ENCODE data around the gene LGR6. TPM values are rescaled to one million over a fixed set of nuclear protein-coding genes. Genes with fewer than 3 reads are reported as not detected.

LGR6 gene
- total RNA-seq, 2 donors from 2014 or later, result 1.3 to 1.6 TPM

DNA sequence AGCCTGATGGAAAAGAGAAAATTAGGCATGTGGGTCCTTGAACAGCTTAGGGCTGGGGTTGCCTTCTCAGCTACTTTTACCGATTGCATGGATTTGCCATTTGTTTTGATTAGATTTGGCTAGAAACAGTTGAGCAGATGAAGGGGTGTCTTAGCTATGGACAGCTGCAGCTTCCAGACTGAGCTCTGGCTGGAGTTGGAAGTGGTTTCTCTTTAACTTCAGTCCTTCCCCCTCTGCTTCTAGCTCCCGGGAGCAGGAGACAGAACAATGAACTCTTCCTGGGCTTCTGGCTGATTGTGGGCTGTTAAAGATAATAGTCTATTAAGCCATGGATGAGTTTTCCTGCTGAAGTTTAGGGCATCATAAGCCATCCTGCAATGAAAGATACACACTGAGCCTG is 97.4 kb downstream of the LGR6 start:
- no peaks in the 10 kb centered on the region for H3K27me3 ChIP-seq
- intact Hi-C loops (cut with DNase I), result no loop called here
- H3K36me3 ChIP-seq, result no peaks in the 10 kb centered on the region
- H3K9me3 ChIP-seq, result no peaks in the 10 kb centered on the region
- H3K4me3 ChIP-seq, result no peak overlapping the region
- no peak overlapping the region for H3K27ac ChIP-seq
- H3K9ac ChIP-seq (ENCODE audit: low read depth in 2 of 2, low read length in 2 of 2), result no peak overlapping the region
- no peak for TF ChIP-seq CTCF (IDR thresholded peaks at IDR 0.05)
- no peak for DNase-seq
- no peaks in the 10 kb centered on the region for H3K4me1 ChIP-seq

- Histone ChIP-seq H3K9ac (ENCODE audit: low read depth in 2 of 2, low read length in 2 of 2) (no peak overlapping the region), H3K4me3 (no peak overlapping the region), H3K36me3 (no peaks in the 10 kb centered on the region), H3K27ac (no peak overlapping the region), H3K9me3 (no peaks in the 10 kb centered on the region), H3K27me3 (no peaks in the 10 kb centered on the region), H3K4me1 (no peaks in the 10 kb centered on the region)
- DNase-seq, result no peak
- no peak for TF ChIP-seq CTCF (IDR thresholded peaks at IDR 0.05)
- intact Hi-C loops (cut with DNase I), result no loop called here
Measured at GRCh38 chr1:202291961-202292712, 98.5 kb downstream of the LGR6 start.

GRCh38 chr1:202292773-202293172 is 99.2 kb downstream of the LGR6 start:
- no peak overlapping the region for H3K27ac ChIP-seq
- no peak for DNase-seq

DNA sequence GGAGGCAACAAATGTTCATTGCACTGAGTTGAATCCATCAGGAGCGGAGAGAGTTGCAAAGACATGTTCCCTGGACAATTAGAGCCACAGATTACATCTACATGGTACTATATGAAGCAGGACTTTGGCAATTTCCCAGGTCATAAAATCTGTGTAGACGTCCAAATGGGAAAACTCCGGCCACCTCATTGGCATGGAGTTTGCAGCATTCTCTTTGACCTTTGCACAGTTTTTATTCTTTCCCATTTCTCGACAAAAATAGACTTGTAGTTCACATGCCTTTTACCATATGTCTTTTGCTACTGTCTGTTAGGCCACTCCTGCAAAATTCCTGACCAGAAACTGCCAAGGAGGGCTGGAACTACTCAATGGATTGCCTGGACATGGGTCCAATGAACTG is 100.0 kb downstream of the LGR6 start:
- Histone ChIP-seq H3K4me1 (no peaks in the 10 kb centered on the region), H3K4me3 (no peak overlapping the region), H3K27me3 (no peaks in the 10 kb centered on the region)

More at GRCh38 chr1:202292773-202293172, 99.2 kb downstream of the LGR6 start:
- Histone ChIP-seq H3K27me3 (no peaks in the 10 kb centered on the region), H3K9ac (ENCODE audit: low read depth in 2 of 2, low read length in 2 of 2) (no peak overlapping the region), H3K4me3 (no peak overlapping the region), H3K9me3 (no peaks in the 10 kb centered on the region), H3K4me1 (no peaks in the 10 kb centered on the region), H3K36me3 (no peaks in the 10 kb centered on the region)
- intact Hi-C loops (cut with DNase I), result no loop called here
- no peak for TF ChIP-seq CTCF (IDR thresholded peaks at IDR 0.05)

GRCh38 chr1:202302166-202302565 is 108.6 kb downstream of the LGR6 start:
- H3K4me3 ChIP-seq, result no peak overlapping the region
- intact Hi-C loops (cut with DNase I), result no loop called here
- H3K9ac ChIP-seq (ENCODE audit: low read depth in 2 of 2, low read length in 2 of 2), result no peak overlapping the region
- no peak for DNase-seq
- no peaks in the 10 kb centered on the region for H3K4me1 ChIP-seq
- H3K9me3 ChIP-seq, result no peaks in the 10 kb centered on the region
- no peak for TF ChIP-seq CTCF (IDR thresholded peaks at IDR 0.05)
- H3K36me3 ChIP-seq, result no peaks in the 10 kb centered on the region
- H3K27me3 ChIP-seq, result no peaks in the 10 kb centered on the region
- H3K27ac ChIP-seq, result no peak overlapping the region

More for the DNA sequence above, 100.0 kb downstream of the LGR6 start:
- TF ChIP-seq CTCF (IDR thresholded peaks at IDR 0.05), result no peak
- Histone ChIP-seq H3K9ac (ENCODE audit: low read depth in 2 of 2, low read length in 2 of 2) (no peak overlapping the region), H3K27ac (no peak overlapping the region), H3K9me3 (no peaks in the 10 kb centered on the region), H3K36me3 (no peaks in the 10 kb centered on the region)
- no peak for DNase-seq
- intact Hi-C loops (cut with DNase I), result no loop called here
